ENCODE data around the gene ZNF439.

- TF ChIP-seq EZH2 (IDR thresholded peaks at IDR 0.05; ENCODE audit: low read depth): no peak
- TF ChIP-seq, protein P1, sequence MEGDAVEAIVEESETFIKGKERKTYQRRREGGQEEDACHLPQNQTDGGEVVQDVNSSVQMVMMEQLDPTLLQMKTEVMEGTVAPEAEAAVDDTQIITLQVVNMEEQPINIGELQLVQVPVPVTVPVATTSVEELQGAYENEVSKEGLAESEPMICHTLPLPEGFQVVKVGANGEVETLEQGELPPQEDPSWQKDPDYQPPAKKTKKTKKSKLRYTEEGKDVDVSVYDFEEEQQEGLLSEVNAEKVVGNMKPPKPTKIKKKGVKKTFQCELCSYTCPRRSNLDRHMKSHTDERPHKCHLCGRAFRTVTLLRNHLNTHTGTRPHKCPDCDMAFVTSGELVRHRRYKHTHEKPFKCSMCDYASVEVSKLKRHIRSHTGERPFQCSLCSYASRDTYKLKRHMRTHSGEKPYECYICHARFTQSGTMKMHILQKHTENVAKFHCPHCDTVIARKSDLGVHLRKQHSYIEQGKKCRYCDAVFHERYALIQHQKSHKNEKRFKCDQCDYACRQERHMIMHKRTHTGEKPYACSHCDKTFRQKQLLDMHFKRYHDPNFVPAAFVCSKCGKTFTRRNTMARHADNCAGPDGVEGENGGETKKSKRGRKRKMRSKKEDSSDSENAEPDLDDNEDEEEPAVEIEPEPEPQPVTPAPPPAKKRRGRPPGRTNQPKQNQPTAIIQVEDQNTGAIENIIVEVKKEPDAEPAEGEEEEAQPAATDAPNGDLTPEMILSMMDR (conservative IDR thresholded peaks at IDR 0.05): no peak
Measured at GRCh38 chr19:11821474-11822109, 26.9 kb upstream of the ZNF439 start.

Data from PC-9 (cell line).